Fibroblast of lung (primary cell): ENCODE measurements around the gene EPB41.

Experiments
- EZH2 ChIP-seq: IDR thresholded peaks from 2 replicates; pipeline ENCODE4 v1.5.1; 2012; ENCODE audit warnings: low read length, control low read depth, mild to moderate bottlenecking; ENCODE audit errors: missing control alignments
- TF ChIP-seq, protein P1 (sequence below), 2 donors: IDR thresholded peaks in 1 of 2; conservative IDR thresholded peaks in 1 of 2; 1 replicate in 1 of 2; 2 replicates in 1 of 2; pipeline ENCODE4 v1.5.1; 2011 to 2012; ENCODE audit warnings: low read length in 2 of 2, control low read depth in 1 of 2, inconsistent platforms in 1 of 2, low read depth in 1 of 2, mild to moderate bottlenecking in 1 of 2

- TF ChIP-seq, protein P1, sequence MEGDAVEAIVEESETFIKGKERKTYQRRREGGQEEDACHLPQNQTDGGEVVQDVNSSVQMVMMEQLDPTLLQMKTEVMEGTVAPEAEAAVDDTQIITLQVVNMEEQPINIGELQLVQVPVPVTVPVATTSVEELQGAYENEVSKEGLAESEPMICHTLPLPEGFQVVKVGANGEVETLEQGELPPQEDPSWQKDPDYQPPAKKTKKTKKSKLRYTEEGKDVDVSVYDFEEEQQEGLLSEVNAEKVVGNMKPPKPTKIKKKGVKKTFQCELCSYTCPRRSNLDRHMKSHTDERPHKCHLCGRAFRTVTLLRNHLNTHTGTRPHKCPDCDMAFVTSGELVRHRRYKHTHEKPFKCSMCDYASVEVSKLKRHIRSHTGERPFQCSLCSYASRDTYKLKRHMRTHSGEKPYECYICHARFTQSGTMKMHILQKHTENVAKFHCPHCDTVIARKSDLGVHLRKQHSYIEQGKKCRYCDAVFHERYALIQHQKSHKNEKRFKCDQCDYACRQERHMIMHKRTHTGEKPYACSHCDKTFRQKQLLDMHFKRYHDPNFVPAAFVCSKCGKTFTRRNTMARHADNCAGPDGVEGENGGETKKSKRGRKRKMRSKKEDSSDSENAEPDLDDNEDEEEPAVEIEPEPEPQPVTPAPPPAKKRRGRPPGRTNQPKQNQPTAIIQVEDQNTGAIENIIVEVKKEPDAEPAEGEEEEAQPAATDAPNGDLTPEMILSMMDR (conservative IDR thresholded peaks at IDR 0.05 in 1 of 2, IDR thresholded peaks at IDR 0.05 in 1 of 2; ENCODE audit: low read depth in 1 of 2, low read length in 2 of 2) = no peak
- TF ChIP-seq EZH2 = no peak
Measured at GRCh38 chr1:28887835-28888682, 26.3 kb upstream of the EPB41 start.
